NCI-H2081 treated with DMSO at 0.1 percent for 48 hours (cell line): ENCODE data around the gene CCDC141.
"Not testable (repeated sequence)": the region's sequence is repeated elsewhere in the genome, so short reads cannot be mapped to it uniquely, and the experiment has no call there.

Experiments
- DNase-seq: peaks from one replicate; lab custom pipeline; 2025; lab: John Stamatoyannopoulos, UW

The CCDC141 gene

DNA sequence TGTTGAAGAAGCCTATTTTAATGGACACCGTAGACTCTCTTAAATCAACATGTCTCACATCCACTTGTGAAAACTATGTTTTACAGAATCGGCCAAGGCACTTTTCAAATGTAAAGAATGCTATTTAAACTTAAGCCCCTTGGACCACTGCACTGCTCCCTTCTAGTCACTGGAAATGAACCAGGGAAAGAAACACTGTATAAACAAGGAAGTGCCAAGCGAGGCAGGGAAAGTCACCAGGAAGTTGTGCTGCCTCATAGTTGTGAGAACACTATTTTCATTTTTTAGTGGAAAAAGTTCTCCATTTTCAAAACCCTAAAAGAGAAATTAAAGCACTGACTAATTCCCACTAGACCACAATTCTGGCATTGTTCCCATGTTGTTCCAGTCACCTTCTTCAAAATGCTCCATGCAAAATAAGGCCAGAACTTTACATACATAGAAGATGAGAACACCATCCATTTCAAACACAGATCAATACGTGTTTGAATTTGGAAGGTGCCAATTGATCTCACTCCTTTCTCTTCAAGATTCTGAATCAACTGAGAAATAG, 13.5 kb downstream of the CCDC141 start:
- no peak for DNase-seq

DNA sequence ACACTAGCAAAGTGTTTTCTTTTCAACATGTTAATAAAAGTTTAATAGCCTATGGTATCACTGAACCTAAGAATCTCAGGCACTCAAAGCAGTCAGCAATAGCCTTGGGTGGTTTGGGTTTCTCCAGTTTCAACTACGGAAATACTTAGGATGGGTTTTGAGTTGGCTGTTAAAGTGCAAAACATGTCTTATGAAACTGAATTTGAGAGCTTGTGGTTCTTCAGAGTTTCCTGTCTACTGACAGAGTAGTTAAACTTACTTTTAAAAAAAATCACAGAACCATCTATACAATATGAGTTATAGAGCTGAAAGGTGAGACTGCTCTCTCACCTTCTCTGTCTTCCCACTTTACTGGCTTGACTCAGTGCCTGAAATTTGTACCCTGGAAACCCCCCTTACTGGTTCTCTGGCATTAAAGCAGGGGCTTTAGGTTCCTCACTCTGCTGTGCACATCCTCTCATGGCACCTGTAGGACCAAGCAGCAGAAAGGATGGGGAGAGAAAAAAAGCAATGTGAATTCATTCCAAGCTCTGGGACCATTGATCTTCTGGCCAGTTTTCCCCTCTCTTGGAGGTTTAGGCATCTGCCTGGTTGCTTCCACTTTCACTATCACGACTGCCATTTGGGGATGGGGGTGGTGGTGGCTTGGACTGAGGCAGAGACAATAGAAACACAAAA, 18.1 kb downstream of the CCDC141 start:
- no peak for DNase-seq

GRCh38 chr2:179024445-179024844, 25.5 kb downstream of the CCDC141 start:
- DNase-seq = no peak

DNA sequence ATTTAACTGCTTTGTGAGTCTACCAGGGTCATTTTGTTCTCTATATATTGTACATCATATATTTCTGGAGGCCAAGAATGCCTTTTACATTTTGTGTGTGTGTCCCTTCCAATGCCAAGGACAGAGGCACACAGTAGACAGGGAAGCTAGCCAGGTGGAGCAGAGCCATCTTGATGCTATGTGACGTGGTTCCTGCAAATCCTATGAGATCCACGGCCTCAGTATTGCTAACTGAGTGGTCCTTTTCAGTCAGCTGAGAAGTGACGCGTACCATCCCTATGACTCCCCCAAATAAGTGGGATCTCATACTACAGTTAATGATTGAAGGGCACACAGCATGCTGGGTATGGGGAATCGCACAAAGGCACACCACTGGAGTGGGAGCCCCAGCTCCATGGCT, 27.3 kb downstream of the CCDC141 start:
- DNase-seq = no peak

DNA sequence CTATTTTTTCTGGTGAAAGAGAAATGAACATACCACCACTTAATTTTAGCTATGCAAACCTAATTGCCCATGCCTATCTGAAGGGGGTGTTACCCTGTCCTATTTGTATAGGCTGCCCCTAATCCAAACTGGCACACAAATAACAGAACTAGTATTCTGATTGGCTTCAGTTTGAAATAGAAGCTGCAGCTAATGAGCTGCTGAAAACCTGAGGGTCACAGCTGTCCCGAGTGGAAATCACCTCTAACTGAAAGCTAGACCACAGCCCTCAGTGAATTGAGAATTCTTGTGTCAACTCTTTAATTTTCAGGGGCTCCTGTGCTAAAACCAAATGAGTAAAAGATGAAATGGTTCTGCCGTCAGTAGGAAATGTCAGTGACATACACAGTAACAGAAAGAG, 28.7 kb downstream of the CCDC141 start:
- DNase-seq = no peak

DNA sequence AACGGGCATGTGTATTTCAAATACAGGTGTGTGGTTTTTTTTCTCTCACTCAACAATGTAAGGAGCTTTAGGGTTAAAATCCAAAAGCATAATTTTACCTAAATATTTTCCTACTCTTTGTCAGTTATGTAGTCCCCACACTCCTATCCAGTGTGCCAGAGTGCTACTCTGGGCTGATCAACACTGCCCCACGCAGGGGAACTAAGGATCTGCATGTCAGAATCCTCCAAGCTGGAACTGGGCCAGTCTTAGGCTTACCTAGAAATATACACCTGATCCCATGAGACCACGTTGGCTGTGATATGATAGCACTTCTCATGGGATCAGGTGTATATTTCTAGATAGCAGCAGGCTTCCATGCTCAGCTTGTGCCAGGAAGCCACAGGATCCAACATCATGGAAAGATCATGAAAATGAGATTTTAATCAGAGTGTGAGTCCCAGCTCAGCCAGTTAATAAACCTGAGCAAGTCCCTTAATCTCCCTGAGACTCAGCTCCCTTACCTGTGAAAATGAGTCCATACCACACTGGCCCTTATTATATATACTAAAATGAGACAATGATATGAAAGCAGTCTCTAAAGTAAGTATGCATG, 29.7 kb downstream of the CCDC141 start:
- peak; percentile 47 for DNase-seq

- no peak for DNase-seq
These were observed 30.7 kb downstream of the CCDC141 start for GRCh38 chr2:179019260-179019659.

GRCh38 chr2:179017773-179018357, 32.1 kb downstream of the CCDC141 start:
- DNase-seq = no peak

DNA sequence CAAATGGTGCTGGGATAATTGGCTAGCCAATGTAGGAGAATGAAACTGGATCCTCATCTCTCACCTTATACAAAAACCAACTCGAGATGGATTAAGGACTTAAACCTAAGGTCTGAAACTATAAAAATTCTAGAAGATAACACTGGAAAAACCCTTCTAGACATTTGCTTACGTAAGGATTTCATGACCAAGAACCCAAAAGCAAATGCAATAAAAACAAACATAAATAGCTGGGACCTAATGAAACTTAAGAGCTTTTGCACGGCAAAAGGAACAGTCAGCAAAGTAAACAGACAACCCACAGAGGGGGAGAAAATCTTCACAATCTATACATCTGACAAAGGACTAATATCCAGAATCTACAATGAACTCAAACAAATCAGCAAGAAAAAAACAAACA, 35.7 kb downstream of the CCDC141 start:
- DNase-seq = not testable (repeated sequence)

DNA sequence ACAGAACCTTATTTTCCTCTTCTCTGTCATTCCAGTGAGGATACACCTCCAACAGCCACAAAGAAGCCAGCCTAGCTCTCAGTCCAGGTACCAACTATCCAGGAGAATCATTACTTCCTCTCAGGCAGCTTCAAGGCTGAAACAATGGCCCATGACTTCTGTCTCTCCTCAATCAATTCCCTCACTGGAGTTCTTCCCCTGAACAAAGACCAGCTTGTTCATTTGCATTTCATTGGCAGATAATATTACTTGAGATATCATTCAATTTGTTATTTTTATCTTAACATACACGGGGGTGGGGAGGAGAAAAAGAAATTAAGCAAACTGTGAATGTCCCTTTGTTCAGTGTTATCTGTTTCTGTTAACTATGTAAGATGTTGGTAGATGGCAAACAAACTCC, 44.0 kb downstream of the CCDC141 start:
- no peak for DNase-seq

DNA sequence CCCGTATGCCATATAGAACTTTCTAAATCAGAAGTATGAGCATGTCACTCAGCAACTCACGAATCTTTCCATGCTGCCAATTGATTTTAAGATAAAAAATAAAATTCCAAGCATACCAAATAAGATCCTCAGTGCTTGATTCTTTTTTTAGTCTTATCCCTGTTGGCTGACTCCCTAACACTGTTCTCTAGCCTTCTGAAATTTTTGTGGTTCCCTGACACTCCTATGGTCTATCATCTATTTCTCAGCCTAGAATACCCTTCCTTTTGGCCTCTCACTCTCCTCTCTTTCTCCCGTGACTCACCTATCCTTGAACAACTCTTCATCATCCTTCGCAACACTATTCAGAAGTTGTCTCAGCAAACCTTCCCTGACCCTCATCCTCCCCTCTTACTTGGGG, 50.5 kb downstream of the CCDC141 start:
- DNase-seq = no peak

DNA sequence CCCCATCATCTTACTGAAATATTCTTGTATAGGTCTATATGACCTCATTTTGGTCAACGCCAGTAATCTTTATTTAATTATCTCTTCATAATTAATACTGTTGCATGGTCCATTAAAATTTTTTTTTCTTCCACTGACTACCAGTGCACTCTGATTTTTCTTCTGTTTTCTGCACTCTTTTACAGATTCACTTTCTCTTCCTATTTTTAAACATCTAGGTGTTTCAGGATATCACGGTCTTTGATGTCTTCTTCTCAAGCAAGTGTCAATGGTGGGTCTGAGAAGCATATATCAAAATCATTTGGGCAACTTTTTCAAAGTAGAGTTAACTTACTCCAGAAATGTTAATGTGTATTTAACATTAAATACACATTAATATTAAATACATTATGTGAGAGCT, 51.4 kb downstream of the CCDC141 start:
- no peak for DNase-seq

DNA sequence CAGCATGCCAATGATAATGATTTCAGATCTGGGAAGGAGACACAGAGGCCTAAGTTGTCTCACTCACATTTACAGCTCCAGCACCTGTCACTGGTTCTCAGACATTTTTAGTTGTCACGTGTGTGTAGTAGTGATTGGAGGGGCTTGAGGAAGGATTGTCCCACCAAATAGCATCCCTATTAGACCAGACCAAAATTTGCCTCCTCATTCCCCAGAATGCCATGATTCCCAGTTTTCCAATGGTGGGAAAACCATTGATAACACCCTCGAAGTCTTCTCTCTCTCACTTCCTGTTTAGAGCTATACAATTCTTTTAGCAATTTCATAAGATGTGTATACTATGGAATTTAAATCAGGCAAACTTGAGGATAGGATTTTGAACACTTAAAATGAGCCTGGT, 52.5 kb downstream of the CCDC141 start:
- DNase-seq = no peak

GRCh38 chr2:178997067-178997466, 52.9 kb downstream of the CCDC141 start:
- DNase-seq = no peak

DNA sequence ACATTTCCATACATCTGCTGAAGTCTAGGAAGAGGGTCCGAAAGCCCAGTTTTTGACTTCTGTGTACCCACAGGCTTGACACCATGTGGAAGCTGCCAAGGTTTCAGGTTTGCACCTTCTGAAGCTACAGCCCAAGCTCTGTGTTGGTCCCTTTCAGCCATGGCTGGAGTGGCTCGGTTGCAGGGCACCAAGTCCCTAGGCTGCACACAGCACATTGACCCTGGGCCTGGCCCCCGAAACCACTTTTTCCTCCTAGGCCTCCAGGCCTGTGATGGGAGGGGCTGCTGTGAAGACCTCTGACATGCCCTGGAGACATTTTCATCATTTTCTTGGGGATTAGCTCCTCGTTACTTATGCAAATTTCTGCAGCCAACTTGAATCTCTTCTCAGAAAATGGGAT, 55.7 kb downstream of the CCDC141 start:
- no peak for DNase-seq

DNA sequence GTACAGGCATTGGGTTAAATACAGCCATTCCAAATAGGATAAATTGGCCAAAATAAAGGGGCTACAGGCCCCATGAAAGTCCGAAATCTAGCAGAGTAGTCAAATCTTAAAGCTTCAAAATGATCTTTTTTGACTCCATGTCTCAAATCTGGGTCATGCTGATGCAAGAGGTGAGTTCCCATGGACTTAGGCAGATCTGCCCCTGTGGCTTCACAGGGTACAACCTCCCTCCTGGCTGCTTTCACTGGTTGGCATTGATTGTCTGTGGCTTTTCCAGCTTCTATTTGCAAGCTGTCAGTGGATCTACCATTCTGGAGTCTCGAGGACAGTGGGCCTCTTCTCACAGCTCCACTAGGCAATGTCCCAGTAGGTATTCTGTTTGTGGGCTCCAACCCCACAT, 56.1 kb downstream of the CCDC141 start:
- no peak for DNase-seq

DNA sequence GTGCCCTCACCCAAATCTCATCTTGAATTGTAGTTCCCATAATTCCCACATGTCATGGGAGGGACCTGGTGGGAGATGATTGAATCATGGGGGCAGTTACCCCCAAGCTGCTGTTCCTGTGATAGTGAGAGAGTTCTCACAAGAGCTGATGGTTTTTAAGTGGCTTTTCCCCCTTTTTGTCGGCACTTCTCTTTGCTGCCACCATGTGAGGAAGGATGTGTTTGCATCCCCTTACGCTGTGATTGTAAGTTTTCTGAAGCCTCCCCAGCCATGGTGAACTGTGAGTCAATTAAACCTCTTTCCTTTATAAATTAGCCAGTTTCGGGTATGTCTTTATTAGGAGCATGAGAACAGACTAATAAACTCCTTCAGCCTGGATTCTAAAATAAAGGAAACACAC, 57.2 kb downstream of the CCDC141 start:
- DNase-seq = not testable (repeated sequence)

DNA sequence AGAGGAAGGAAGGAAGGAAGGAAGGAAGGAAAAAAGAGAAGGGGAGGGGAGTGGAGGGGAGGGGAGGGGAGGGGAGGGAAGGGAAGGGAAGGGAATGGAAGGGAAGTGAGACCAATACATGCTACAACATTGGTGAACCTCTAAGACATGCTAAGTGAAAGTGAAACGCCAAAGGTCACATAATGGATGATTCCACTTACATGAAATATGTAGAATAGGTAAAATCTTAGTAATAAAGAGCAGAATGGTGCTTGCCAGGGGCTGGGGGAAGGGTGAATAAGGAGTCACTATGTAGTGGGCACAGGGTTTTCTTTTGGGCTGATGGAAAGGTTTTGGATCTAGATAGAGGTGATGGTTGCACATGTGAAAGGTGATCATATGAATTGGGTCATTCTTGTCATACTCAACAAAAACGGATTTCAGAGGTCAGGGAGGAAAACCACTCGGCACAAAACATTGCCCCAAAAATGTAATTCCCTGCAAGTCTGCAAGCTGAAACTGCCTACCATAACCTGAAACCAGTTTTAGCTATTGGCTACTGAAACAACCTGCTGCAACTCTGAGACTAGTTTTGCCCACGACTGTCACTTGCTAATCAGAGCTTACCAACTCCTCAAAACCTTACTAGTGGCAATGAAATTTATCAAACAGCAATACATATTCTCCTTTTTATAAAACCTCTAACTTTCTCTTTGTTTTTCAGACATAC, 59.2 kb downstream of the CCDC141 start:
- DNase-seq = no peak

- not testable (repeated sequence) for DNase-seq
These were observed 60.5 kb downstream of the CCDC141 start for GRCh38 chr2:178989424-178989823.

DNA sequence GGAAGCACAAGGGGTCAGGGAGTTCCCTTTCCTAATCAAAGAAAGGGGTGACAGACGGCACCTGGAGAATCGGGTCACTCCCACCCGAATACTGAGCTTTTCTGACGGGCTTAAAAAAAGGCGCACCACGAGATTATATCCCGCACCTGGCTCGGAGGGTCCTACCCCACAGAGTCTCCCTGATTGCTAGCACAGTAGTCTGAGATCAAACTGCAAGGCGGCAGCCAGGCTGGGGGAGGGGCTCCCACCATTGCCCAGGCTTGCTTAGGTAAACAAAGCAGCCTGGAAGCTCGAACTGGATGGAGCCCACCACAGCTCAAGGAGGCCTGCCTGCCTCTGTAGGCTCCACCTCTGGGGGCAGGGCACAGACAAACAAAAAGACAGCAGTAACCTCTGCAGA, 67.3 kb downstream of the CCDC141 start:
- not testable (repeated sequence) for DNase-seq

DNA sequence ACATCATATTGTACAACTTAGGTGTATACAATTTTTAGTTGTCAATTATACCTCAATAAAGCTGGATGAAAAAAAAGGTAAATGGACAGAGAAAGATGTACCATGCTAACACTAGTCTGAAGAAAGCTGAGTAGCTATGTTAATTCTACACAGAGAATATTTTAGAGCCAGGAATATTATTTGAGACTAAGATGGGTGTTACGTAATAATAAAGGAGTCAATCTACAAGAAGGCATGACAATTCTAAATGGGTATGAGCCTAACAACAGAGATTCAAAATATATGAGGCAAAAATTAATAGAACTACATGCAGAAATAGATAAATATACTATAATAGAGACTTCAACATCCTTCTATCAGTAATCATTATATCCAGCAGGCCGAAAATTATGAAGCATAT, 69.1 kb downstream of the CCDC141 start:
- no peak for DNase-seq

DNA sequence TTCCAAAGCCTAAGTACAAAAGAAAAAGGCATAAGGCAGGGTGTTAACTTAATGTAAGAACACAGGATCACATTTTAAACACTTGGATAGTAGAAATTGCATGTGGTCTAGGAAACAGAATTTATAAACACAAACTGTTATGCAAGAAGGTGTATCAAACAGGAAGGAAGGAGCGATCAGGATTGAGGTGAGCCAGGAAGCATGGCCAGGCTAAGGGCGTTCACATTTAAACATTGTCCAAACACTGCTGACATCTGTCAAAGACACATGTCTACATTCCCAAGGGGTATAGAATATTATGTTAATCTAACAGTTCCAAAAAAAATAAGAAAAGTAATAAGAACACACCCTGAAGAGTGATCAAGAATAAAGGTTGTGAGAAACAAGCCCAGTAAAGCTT, 71.3 kb downstream of the CCDC141 start:
- DNase-seq = no peak

DNA sequence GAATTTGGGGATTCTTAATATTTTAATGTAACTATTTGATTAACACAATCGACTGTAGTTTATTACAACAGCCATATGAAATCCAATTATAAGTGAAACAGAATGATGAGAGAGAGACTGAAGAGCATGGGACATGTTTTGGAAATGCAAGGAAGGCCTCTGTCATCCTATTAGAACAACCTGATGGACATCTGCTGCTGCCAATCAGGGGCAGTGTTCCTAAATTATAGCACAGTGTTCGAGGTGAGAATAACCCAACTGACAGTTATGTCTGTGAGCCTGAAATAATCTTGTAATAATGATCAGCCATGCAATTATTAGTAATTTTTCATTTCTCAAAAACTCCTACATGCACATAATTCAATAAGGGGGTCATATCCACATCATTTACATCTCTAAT, 73.6 kb downstream of the CCDC141 start:
- no peak for DNase-seq
